HG02938 (cell line): ENCODE results near the gene MRPL42.
"Not testable (repeated sequence)": the region's sequence is repeated elsewhere in the genome, so short reads cannot be mapped to it uniquely, and the experiment has no call there.

Experiments used
- ATAC-seq: cut with Tn5 transposase; IDR thresholded peaks from one replicate; pipeline ENCODE4 v1.9.1; 2021; ENCODE audit warnings: mild to moderate bottlenecking, moderate library complexity; ENCODE audit not compliant: unreplicated experiment

The MRPL42 gene

GRCh38 chr12:93497456-93497855 lies 30.1 kb downstream of the MRPL42 start:
- ATAC-seq = no peak

GRCh38 chr12:93498813-93499212 lies 31.5 kb downstream of the MRPL42 start:
- not testable (repeated sequence) for ATAC-seq

DNA sequence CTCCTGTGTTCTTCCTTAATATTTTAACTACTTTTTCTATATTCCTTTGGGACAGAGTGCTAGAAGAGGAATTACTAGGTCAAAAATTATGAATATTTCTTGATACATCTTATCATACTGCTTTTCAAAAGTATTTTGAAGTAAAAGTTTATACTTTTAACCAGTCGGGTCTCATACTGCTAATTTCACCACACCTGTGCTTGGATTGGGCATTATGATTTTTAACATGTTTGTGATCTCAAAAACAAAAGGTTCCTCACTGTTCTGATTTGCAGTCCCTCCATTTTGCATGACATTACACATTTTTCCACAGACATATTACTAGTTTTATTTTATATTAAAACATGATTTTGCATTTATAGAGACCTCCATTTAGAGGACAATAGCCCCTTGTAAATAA lies 32.9 kb downstream of the MRPL42 start:
- no peak for ATAC-seq

GRCh38 chr12:93500667-93501066 lies 33.4 kb downstream of the MRPL42 start:
- no peak for ATAC-seq

DNA sequence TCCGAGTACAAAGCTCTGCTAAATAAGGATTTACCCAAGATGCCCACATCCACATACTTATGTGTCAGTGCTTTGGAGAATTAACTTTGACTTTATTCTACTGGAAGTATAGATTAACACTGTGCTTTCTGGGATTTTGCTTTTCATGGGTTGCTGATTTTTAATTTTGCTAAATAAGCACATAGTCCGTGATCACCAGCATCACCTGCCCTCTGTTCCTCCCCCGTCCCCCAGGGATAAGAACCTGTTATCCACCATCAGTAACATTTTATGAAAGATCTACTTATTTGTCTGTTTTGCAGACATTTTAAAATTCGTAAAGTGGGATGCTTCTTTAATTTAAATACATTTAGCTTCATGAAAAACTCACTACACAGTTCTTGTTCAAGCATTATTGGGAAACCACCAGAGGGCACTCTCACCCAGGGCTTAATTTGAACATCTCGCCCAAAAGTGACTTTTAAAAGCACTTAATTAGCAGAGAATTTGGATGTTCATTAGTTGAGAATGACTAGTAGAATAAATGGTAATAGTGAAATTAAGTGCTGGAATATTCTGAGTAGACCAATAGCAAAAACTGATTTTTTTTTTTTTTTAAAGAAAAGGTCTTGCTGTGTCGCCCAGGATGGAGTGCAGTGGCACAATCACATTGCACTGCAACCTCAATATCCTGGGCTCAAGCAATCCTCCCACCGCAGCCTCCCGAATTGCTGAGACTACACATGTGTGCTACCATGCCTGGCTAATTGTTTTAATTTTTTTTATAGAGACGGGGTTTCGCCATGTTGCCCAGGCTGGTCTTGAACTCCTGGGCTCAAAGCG lies 35.7 kb downstream of the MRPL42 start:
- no peak for ATAC-seq

DNA sequence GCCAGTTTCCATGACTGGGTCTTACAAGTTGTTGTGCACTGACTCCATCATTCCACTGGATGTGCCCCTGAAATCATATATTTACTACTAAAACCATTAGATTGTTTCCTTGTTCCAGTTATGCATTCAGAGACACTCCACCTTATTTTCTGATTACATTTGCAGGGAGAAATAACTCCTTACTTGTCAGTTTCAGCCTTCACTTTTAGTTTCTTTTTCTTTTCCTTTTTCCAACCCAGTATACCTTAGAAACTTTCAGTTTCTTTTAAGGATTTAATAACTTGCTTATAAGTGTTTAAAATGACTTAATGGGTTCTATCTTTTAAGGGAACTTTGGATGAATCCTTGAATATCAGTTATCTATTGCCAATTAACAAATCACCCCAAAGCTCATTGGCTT lies 39.9 kb downstream of the MRPL42 start:
- no peak for ATAC-seq

DNA sequence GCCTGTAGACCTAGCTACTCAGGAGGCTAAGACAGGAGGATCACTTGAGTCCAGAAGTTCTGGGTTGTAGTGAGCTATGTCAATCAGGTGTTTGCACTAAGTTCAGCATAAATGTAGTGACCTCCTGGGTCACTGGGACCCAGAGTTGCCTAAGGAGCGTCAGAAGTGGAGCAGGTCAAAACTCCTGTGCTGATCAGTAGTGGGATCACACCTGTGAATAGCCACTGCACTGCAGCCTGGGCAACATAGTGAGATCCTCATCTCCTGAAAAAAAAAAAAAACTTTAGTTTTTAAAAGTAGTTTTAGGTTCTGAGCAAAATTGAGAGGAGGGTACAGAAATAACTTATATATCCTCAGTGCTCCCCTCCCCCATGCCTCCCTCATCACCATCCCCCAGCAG lies 42.2 kb downstream of the MRPL42 start:
- ATAC-seq = no peak

GRCh38 chr12:93514853-93515252 lies 47.5 kb downstream of the MRPL42 start:
- no peak for ATAC-seq

GRCh38 chr12:93518725-93519124 lies 51.4 kb downstream of the MRPL42 start:
- ATAC-seq = no peak

GRCh38 chr12:93519859-93520258 lies 52.5 kb downstream of the MRPL42 start:
- ATAC-seq = no peak

GRCh38 chr12:93520454-93520853 lies 53.1 kb downstream of the MRPL42 start:
- no peak for ATAC-seq

DNA sequence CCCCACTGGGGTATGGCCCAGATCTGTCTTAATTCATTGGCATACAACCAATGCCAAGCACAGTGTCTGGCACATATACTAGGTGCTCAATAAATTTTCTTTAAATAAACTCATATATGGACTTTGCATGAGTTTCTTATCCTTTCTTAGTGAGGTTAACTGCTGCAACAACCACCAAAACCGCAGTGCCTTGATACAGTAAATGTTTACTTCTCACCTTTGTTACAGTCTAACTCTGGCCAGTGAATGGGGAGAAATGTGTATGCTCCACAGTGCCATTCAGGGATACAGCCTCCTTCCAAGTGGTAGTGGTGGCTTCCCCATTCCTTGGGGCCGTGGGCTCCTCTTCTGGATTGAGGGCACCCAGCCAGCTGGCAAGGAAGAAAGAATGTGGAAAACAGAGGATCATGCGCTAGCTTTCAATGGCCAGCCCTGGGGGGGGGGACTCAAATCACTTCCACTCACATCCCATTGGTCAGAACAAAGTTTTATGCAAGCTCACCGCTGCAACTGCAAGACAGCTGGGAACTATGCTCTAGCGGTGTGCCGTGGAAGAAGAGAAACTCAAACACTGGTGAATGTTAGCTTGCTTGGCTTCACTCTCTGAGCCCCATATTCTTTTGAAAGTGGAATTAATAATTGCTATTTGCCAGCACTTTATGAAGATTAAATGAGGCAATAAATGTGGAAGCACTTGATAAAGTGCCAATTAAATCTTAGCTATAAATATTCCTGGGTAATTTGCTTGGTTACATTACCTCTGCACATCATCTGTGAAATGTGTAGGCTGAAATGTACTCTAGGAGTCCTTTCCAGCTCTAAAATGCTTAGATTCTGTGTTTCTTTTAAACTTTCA lies 54.1 kb downstream of the MRPL42 start:
- no peak for ATAC-seq

- no peak for ATAC-seq
These were observed 57.2 kb downstream of the MRPL42 start for GRCh38 chr12:93524386-93525133.

GRCh38 chr12:93526786-93527428 lies 59.6 kb downstream of the MRPL42 start:
- ATAC-seq = no peak

DNA sequence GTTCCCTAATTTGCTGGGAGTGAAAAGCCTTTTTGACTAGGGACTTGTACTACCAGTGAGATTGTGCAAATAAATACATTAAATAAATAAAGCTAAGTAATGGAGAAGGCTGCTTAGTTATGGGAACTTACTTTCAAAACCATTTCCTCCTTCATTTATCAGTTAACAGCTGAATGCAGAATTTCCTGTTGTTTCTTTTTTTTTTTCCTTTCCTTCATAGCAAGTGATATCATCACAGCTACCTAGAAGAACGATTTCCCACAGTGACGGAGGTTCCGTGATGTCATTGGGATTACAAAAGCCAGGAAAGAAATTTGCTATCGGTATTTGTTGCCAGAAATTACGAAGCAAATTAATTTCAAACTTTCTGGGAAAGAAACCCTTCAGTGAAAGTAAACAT lies 63.0 kb downstream of the MRPL42 start:
- ATAC-seq = no peak

- ATAC-seq = no peak
These were observed 66.0 kb downstream of the MRPL42 start for GRCh38 chr12:93533310-93533709.

- ATAC-seq = no peak
These were observed 68.9 kb downstream of the MRPL42 start for GRCh38 chr12:93536111-93536765.

DNA sequence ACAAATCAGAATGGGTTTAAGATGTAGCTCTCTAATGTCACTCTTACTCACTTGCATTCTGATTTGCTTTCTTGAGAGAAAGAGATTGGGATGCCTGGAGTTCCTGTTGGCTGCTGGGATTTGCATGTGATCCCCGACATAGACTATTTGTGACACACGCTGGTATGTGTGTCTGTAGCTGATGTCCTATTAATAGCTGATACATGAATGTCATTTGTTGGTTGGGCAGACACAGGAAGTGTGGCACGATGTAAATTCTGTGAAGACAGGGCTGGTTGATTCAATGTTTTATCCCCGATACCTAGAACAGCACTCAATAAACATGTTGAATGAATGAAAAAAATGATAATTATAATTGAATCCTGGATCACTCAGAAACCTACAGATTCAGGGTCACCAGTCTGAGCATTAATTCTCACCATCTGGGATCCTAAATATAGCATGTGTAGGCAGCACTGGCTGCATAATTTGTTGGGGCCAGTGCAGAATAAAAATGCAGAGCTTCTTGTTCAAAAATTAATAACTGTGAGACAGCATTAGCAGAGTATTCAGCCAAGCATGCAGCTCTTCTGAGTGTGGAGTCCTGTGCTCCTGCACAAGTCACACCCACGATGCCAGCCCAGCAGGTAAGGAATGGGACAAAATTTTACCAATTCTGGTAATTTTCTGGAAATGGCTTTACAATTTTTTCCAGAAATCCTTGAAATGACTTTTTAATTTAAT lies 69.6 kb downstream of the MRPL42 start:
- ATAC-seq = peak; percentile 69

DNA sequence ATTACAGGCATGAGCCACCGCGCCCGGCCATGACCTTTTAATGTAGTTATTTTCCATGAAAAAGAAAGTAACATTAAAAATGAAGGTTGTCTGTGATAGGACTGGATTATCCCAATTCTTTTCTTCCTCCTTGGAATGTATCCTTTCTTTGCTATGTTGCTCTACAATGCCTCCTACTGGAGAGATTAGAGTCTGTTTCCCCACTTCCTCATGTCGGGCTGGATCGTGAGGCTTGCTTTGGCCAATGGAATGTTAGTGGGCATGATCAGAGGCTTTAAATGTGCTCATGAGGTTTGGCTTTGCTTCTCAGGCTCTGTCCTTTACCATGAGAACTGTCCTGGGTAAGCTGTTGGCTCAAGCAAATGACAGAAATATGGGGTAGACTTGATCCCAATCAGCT lies 70.5 kb downstream of the MRPL42 start:
- ATAC-seq = no peak

DNA sequence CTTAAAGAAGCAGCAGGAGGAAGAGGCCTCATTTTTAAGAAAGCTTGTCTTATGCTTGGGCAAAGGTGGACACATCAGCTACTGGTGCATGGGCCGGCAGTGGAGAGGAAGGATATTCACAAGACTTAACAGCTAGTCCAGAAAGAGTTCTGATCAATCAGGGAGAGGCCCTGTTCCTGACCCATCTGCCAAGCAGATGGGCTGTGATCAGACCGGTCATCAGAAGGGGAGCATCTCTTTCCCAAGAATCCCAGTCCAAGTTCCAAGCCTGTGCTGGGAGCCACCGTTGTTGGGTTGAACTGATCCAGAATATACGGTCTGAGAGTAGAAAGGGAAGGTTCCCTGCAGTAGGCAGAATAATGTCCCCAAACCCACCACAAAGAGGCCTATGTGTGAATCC lies 72.5 kb downstream of the MRPL42 start:
- ATAC-seq = no peak
